Neuronal stem cell (in vitro differentiated cells): ENCODE data around the gene PLA2G15.

Experiments used
- DNase-seq: peaks from one replicate; pipeline ENCODE4 v3.0.0-alpha.2; 2013; ENCODE audit warnings: low spot score
- H2AFZ ChIP-seq: one replicate; pipeline ENCODE4 v1.6.1; 2013; ENCODE audit warnings: mild to moderate bottlenecking, low read length, inconsistent platforms
- H2AK5ac ChIP-seq: 2 replicates; pipeline ENCODE4 v1.6.1; 2013; ENCODE audit warnings: low read depth, mild to moderate bottlenecking, inconsistent platforms, low read length, moderate library complexity, mixed read lengths
- H2BK120ac ChIP-seq: 2 replicates; pipeline ENCODE4 v1.6.1; 2013; ENCODE audit warnings: low read depth, mild to moderate bottlenecking, inconsistent platforms, low read length, moderate library complexity, mixed read lengths
- H2BK12ac ChIP-seq: one replicate; pipeline ENCODE4 v1.6.1; 2013; ENCODE audit warnings: low read length, inconsistent platforms
- H2BK15ac ChIP-seq: 2 replicates; pipeline ENCODE4 v1.6.1; 2013; ENCODE audit warnings: mild to moderate bottlenecking, low read length, inconsistent platforms, mixed read lengths
- H2BK5ac ChIP-seq: one replicate; pipeline ENCODE4 v1.6.1; 2013; ENCODE audit warnings: inconsistent platforms, mild to moderate bottlenecking, low read length, moderate library complexity
- H3K14ac ChIP-seq: one replicate; pipeline ENCODE4 v1.6.1; 2013; ENCODE audit warnings: low read length, inconsistent platforms
- H3K18ac ChIP-seq: 2 replicates; pipeline ENCODE4 v1.6.1; 2013; ENCODE audit warnings: low read length, inconsistent platforms
- H3K23ac ChIP-seq: 2 replicates; pipeline ENCODE4 v1.6.1; 2013; ENCODE audit warnings: low read depth, mild to moderate bottlenecking, mixed read lengths, low read length, inconsistent platforms; ENCODE audit not compliant: poor library complexity
- H3K27ac ChIP-seq: replicated peaks from 3 replicates; pipeline ENCODE4 v1.5.1; 2013; ENCODE audit warnings: low read length, inconsistent platforms
- H3K27me3 ChIP-seq, 3 experiments: 2 replicates each; pipeline ENCODE4 v1.6.1; 2013; ENCODE audit warnings: low read length in 3 of 3, mild to moderate bottlenecking in 2 of 3, inconsistent platforms in 1 of 3, low read depth in 1 of 3, mixed read lengths in 1 of 3, moderate library complexity in 1 of 3; ENCODE audit not compliant: control insufficient read depth in 3 of 3, insufficient read depth in 3 of 3
- H3K36me3 ChIP-seq, 2 donors: replicated peaks in 1 of 2; 2 replicates each; pipeline ENCODE4 v1.6.1; 2013; ENCODE audit warnings: low read length in 2 of 2; ENCODE audit not compliant: control insufficient read depth in 2 of 2, insufficient read depth in 2 of 2
- H3K4ac ChIP-seq: 2 replicates; pipeline ENCODE4 v1.6.1; 2013; ENCODE audit warnings: inconsistent platforms, mild to moderate bottlenecking, low read length, moderate library complexity
- H3K4me1 ChIP-seq, 2 donors: 1 replicate in 1 of 2; 2 replicates in 1 of 2; pipeline ENCODE4 v1.6.1; 2013; ENCODE audit warnings: low read length in 2 of 2, low read depth in 1 of 2; ENCODE audit not compliant: control insufficient read depth in 2 of 2, insufficient read depth in 1 of 2
- H3K4me2 ChIP-seq: one replicate; pipeline ENCODE4 v1.6.1; 2013; ENCODE audit warnings: mild to moderate bottlenecking, low read length, inconsistent platforms; ENCODE audit not compliant: insufficient read depth, poor library complexity, severe bottlenecking
- H3K4me3 ChIP-seq, 2 donors: 2 replicates each; pipeline ENCODE4 v1.5.1; 2013; ENCODE audit warnings: low read length in 2 of 2, mild to moderate bottlenecking in 2 of 2, inconsistent platforms in 1 of 2, moderate library complexity in 1 of 2
- H3K79me1 ChIP-seq: one replicate; pipeline ENCODE4 v1.6.1; 2013; ENCODE audit warnings: low read depth, mild to moderate bottlenecking, inconsistent platforms, low read length, moderate library complexity
- H3K9ac ChIP-seq: one replicate; pipeline ENCODE4 v1.6.1; 2013; ENCODE audit warnings: mild to moderate bottlenecking, low read depth, low read length, inconsistent platforms; ENCODE audit not compliant: poor library complexity
- H3K9me3 ChIP-seq, 2 donors: replicated peaks in 1 of 2; 2 replicates each; pipeline versions ENCODE3 to v1.6.1; 2013; ENCODE audit warnings: low read length in 2 of 2, mild to moderate bottlenecking in 2 of 2, inconsistent platforms in 1 of 2, low read depth in 1 of 2, mixed read lengths in 1 of 2, moderate library complexity in 1 of 2; ENCODE audit not compliant: control insufficient read depth in 2 of 2, insufficient read depth in 1 of 2
- H4K8ac ChIP-seq: one replicate; pipeline ENCODE4 v1.6.1; 2013; ENCODE audit warnings: low read depth, mild to moderate bottlenecking, inconsistent platforms, low read length, moderate library complexity
- H4K91ac ChIP-seq: one replicate; pipeline ENCODE4 v1.6.1; 2013; ENCODE audit warnings: low read length, low read depth, mild to moderate bottlenecking, inconsistent platforms; ENCODE audit not compliant: poor library complexity
- WGBS, 2 donors: extraction: QIAGEN DNeasy Blood & Tissue Kit; methylation state at CpG; one replicate each; pipeline ENCODE4 v1.1.7; 2013; ENCODE audit warnings: missing lambda C conversion rate in 2 of 2, mixed read lengths in 1 of 2; ENCODE audit not compliant: insufficient read length in 2 of 2, insufficient replicate concordance in 1 of 2; ENCODE audit errors: extremely low coverage in 2 of 2; 5-methylcytosine and 5-hydroxymethylcytosine counted together

The PLA2G15 gene

DNA sequence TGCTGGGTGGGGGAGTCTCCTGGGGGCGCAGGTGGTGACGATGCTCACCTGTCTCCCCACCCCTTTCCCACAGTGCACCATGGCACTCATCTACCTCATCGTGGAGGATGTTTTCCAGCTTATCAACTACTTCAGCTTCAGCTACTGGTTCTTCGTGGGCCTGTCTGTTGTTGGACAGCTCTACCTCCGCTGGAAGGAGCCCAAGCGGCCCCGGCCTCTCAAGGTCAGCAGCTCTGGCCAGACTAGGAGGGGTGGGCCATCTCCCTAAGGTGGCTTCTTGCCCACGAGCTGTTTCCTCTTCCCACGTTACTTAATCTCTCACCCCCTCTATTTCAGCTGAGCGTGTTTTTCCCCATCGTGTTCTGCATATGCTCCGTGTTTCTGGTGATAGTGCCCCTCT lies 51.1 kb downstream of the PLA2G15 start:
- Histone ChIP-seq H2AK5ac (no peak overlapping the region), H2BK5ac (no peak overlapping the region), H2BK15ac (no peak overlapping the region), H3K4me2 (no peak overlapping the region), H4K8ac (no peak overlapping the region), H3K14ac (no peak overlapping the region), H3K4me1 (no peaks in the 10 kb centered on the region), H3K9ac (no peak overlapping the region), H3K27me3 (no peaks in the 10 kb centered on the region), H3K18ac (no peak overlapping the region), H3K36me3 (peaks cover 41 to 92% of the 10 kb centered on the region in 2 donors), H3K27ac (no peak overlapping the region), H2BK12ac (no peak overlapping the region), H4K91ac (no peak overlapping the region), H2AFZ (no peak overlapping the region), H3K4me3 (no peak overlapping the region), H3K23ac (no peak overlapping the region), H3K9me3 (no peaks in the 10 kb centered on the region), H3K79me1 (no peaks in the 10 kb centered on the region), H2BK120ac (no peak overlapping the region), H3K4ac (no peak overlapping the region)
- WGBS, 2 donors: no CpG with 5 or more reads among the region's 12 CpGs
- DNase-seq: no peak

- H2BK5ac ChIP-seq: no peak overlapping the region
- H2AK5ac ChIP-seq: no peak overlapping the region
- no peak overlapping the region for H3K9ac ChIP-seq
- no peak overlapping the region for H4K8ac ChIP-seq
- no peak overlapping the region for H3K14ac ChIP-seq
- H3K4ac ChIP-seq: no peak overlapping the region
- no peak overlapping the region for H3K27ac ChIP-seq
- H3K4me3 ChIP-seq: no peak overlapping the region
- H3K79me1 ChIP-seq: no peaks in the 10 kb centered on the region
- DNase-seq: no peak
- peaks cover 39 to 92% of the 10 kb centered on the region in 2 donors for H3K36me3 ChIP-seq
- H3K23ac ChIP-seq: no peak overlapping the region
- H3K9me3 ChIP-seq: no peaks in the 10 kb centered on the region
- H4K91ac ChIP-seq: no peak overlapping the region
- H3K4me2 ChIP-seq: no peak overlapping the region
- H2BK120ac ChIP-seq: no peak overlapping the region
- no peak overlapping the region for H2BK15ac ChIP-seq
- no peaks in the 10 kb centered on the region for H3K27me3 ChIP-seq
- H3K18ac ChIP-seq: no peak overlapping the region
- H3K4me1 ChIP-seq: no peaks in the 10 kb centered on the region
- no peak overlapping the region for H2AFZ ChIP-seq
- H2BK12ac ChIP-seq: no peak overlapping the region
- WGBS, 2 donors: no CpG with 5 or more reads among the region's 6 CpGs
Observed at GRCh38 chr16:68296693-68297092, 51.5 kb downstream of the PLA2G15 start.

DNA sequence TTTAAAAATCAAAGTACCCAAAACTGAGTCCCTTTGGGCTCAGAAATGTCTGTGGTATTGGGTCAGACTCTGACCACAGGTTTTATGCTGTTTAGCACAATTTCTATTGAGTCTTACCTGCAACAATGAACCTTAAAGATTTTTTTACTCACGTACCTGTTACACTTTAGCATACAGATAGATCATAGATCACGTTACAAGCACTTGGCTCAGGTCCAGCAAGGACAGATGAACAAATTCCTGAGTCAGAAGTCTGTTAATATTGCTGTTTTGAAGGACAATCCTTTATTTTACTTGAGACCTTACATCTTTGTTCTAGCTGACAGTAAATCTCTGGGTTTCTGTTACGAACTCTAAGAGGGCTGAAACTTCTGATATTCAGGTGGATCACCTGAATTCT lies 52.7 kb downstream of the PLA2G15 start:
- Histone ChIP-seq H3K18ac (no peak overlapping the region), H4K8ac (no peak overlapping the region), H2BK12ac (no peak overlapping the region), H3K27me3 (no peaks in the 10 kb centered on the region), H3K4me1 (no peaks in the 10 kb centered on the region), H3K36me3 (peaks cover 48 to 94% of the 10 kb centered on the region in 2 donors), H2BK15ac (no peak overlapping the region), H3K23ac (no peak overlapping the region), H4K91ac (no peak overlapping the region), H2BK5ac (no peak overlapping the region), H2AK5ac (no peak overlapping the region), H3K4me3 (no peak overlapping the region), H3K9ac (no peak overlapping the region), H2BK120ac (no peak overlapping the region), H3K4ac (no peak overlapping the region), H3K4me2 (no peak overlapping the region), H3K14ac (no peak overlapping the region), H3K9me3 (no peaks in the 10 kb centered on the region), H3K27ac (no peak overlapping the region), H2AFZ (no peak overlapping the region), H3K79me1 (no peaks in the 10 kb centered on the region)
- no peak for DNase-seq
- no CpG with 5 or more reads among the region's 3 CpGs for WGBS, 2 donors

DNA sequence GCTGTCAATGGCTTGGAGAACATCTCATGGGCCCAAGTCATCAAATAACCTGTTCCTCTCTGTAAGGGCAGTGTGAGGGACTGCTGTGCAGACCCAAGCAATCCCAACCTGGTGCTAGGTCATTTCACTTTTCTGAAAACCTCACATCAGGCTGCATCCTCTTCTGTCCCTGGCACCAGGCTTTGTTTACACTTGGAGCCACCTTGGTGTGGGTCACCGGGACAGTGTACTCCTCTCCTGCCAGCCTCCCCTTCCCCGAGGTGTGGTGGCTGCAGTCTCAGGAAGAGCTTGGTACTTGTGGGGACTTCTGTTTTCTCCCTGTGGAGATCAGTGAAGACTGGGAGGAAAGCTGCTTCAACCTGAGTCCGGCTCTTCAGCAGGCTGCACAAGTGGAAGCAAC lies 53.1 kb downstream of the PLA2G15 start:
- no peak overlapping the region for H2AK5ac ChIP-seq
- H2BK12ac ChIP-seq: no peak overlapping the region
- no peak overlapping the region for H2BK120ac ChIP-seq
- no peak overlapping the region for H3K14ac ChIP-seq
- no peak overlapping the region for H3K9ac ChIP-seq
- H4K91ac ChIP-seq: no peak overlapping the region
- no peaks in the 10 kb centered on the region for H3K79me1 ChIP-seq
- H3K4ac ChIP-seq: no peak overlapping the region
- no peak overlapping the region for H3K27ac ChIP-seq
- no peak overlapping the region for H3K23ac ChIP-seq
- no peak overlapping the region for H3K4me2 ChIP-seq
- no CpG with 5 or more reads among the region's 3 CpGs for WGBS, 2 donors
- H3K9me3 ChIP-seq: no peaks in the 10 kb centered on the region
- no peaks in the 10 kb centered on the region for H3K27me3 ChIP-seq
- no peak overlapping the region for H3K18ac ChIP-seq
- peaks cover 48 to 94% of the 10 kb centered on the region in 2 donors for H3K36me3 ChIP-seq
- no peak for DNase-seq
- no peak overlapping the region for H2AFZ ChIP-seq
- H2BK5ac ChIP-seq: no peak overlapping the region
- H4K8ac ChIP-seq: no peak overlapping the region
- H3K4me1 ChIP-seq: no peaks in the 10 kb centered on the region
- H2BK15ac ChIP-seq: no peak overlapping the region
- no peak overlapping the region for H3K4me3 ChIP-seq
